ENCODE measurements around the gene HYPK. TPM values are rescaled to one million over a fixed set of nuclear protein-coding genes. Genes with fewer than 3 reads are reported as not detected.

The HYPK gene, protein sequence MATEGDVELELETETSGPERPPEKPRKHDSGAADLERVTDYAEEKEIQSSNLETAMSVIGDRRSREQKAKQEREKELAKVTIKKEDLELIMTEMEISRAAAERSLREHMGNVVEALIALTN
- total RNA-seq: 7.0 TPM

DNA sequence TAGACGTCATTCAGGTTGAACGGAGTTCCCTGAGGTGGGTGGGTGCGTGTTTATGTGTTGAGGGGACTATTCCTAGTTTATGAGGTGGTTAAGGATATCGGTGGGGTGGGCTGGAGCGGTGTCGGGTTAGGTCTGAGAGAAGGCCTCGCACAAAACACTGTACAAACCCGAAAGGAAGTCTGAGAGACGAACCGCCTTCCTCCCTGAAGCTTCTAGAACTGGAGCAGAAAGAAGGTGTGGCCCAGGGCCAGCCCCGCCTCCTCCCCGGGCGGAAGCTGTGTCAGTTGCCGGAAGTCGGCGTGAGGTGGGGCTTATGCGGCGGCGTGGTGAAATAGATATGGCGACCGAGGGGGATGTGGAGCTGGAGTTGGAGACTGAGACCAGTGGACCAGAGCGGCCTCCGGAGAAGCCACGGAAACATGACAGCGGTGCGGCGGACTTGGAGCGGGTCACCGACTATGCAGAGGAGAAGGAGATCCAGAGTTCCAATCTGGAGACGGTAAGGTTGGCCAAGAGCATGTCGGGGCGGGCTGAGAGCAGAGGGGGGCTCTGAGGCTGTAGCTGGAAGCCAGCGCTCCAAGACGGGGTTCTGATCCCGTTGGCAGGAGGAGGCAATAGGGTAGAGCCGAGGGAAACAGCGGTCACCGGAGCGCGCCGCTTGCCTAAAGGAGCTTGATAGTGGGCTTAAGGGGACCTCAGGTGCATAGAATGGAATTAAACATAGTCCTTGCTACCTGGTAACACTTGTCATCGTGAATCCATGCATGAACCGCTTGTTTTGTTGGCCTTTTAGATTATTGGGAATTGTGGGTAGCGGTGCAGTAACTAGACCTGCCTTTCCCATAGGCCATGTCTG lies at the start of gene HYPK:
TSS of gene HYPK (plus strand) at position 314 of the 856 bp plus-strand sequence. CDS start at position 338, 24 bp downstream.
- DNase-seq: peak; percentile 89

DNA sequence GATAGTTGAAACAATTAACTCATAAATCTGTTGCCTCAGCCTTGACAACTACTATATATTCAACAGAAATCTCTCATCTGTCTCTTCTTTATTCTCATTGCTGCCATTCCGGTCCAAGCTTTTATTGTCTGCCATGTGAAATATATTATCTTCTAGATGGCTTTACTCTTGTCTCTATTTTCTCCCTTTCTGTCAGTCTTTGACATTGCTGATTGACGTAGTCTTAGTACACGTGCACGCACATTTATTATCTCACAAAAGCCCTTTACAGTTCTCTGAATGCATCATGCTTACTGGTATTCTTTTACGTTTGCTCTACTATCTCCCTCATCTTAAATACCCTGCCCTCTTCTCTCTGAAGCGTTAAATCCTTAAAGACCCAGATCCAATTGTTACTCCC lies 48.5 kb upstream of the HYPK start:
- no peak for DNase-seq

DNA sequence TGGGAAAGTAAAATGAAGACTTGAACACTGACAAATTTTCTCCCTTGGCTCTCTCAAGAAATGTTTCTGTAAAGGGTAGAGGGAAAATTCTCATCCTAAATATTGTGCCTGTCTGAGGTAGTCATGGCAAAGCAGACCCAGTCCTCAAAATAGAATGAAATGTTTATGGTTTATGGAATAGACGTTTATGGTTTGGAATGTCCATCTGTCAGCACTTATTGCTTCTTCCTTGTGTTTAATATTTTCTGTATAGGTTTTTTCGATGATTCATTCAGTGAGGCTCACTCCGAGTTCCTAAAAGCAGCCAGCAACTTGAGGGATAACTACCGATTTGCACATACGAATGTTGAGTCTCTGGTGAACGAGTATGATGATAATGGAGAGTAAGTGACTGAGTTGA lies 37.6 kb upstream of the HYPK start:
- DNase-seq: no peak

DNA sequence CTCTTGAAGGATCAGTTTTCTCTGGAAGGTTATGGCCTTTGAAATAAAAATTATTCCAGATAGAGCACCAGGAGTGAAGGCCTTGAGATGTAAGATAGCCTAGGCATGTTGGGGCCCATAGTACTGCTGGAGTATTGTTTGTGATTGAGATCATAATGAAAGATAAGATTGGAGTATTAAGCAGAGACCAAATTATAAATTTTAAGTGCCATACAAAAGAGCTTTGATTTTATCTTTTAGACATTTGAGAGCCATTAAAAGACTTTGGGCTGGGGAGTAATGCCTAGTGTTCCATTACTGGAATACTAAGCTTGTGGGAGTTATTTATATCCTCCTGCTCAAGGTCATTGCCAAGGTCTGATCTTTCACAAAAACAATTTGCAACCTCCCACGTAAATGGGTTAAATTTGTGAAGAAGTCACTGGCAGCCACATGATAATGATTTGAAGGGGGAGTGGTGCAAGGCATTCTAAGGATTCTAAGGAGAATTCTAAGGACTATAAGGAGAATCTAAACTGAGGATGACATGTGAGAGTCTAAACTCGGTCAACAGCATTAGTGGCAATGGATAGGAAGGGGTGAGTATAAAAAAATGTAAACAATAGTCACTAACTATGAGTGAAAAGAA lies 36.5 kb upstream of the HYPK start:
- no peak for DNase-seq

DNA sequence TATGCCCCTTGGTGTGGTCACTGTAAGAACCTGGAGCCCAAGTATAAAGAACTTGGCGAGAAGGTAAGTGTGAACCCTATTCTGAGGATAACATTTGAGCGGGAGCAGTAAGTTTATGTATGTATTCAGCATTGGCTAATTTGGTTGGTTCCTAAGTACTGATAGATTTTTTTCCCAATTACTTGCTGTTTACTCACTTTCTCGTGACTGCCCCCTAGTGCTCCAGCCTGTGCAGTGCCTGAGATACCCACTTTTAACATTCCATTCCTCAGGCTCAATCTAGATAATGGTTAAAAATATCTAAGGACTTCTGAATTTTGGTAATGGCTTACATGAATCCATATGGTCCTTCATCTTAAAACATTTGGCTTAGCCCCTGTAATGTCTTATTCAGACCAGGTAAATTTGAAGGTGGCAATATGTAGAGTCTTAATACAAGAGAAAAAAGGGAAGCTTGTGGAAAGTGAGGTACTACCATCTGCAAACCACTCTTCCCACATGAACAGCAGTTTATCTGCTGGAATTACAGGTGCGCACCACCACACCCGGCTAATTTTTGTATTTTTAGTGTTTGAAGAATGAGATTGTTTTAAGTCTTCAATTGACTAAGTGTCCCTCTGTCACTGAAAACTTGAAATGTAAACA lies 30.7 kb upstream of the HYPK start:
- no peak for DNase-seq

DNA sequence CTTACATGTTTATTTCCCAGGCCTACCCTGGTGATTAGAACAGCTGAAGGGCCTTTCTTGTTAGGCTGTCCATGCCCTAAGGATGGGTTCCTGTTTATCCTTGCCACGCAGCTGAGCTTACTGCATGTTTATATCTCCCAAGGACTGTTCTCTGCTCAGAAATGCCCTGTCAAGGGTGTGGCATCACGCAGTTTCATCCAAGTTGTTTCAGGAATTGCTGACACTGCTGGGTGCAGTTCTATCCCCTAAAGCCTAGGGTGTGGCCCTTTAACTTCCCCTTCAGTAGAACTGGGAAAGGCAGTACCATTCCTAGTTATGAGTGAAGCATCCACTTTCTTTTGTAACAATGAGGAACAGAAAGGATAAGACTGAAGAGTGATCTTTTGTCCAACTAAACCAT lies 28.6 kb upstream of the HYPK start:
- DNase-seq: no peak

DNA sequence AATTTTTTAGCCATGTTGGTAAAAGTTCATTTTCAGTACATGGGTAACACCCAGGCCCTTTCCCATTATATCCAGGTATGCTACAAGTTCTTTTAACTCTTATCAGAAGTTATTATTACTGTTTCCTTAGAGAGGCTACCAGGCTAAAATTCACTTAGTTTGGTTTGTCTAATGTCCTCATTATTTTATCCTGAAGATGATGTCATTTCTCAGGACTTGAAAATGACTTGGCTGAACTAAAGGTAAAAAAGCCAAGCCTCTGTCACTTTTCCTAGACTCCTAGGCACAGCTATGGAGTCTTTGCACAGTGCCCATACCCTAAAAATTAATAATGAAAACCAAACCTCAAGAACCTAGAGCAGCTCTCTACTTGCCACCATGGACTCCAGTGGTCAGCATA lies 27.8 kb upstream of the HYPK start:
- no peak for DNase-seq

DNA sequence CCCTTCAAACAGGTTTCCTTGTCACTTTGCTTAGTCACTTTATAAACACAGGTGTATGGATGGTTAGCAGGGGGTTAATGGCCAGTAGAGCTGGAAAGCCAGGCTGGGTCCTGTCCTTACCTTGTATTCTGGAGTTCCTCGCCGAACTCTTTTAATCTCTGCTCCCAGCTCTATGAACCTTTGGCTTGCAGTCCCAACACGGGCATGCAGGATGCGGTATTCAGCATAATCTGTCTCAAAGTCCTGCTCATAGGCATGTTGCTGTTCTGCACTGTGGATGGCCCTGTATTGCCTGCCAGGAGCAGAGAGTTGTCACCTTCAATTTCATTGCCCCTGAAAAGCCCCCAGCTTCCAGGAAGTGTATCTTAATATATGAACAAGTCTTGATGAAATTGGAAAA lies 26.3 kb upstream of the HYPK start:
- DNase-seq: no peak

DNA sequence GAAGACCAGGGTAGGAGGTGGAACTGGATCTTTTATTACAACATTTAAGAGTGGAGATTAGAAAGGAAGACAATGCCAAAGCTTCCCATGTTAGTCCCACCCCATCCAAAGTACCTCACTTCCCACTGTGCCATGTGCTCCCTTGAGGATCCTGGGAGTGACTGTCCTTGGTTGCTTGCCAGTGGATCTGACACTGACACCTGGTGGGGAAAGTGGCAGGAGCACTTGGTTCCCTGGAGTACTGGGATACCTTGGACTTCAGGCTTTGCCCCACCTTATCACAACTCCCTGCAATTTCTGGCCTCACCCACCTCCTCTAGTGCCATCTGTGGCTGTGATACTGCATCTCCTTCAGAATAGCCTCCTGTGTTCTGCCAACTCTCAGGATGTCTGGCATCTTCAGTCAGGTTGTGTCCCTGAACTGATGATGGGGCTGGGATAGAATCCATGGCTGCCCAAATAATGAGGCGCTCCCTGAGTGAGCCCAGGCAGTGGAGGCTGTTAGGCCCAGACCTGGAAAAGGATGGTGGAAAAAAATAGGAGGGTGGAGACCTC lies 24.9 kb upstream of the HYPK start:
- no peak for DNase-seq

DNA sequence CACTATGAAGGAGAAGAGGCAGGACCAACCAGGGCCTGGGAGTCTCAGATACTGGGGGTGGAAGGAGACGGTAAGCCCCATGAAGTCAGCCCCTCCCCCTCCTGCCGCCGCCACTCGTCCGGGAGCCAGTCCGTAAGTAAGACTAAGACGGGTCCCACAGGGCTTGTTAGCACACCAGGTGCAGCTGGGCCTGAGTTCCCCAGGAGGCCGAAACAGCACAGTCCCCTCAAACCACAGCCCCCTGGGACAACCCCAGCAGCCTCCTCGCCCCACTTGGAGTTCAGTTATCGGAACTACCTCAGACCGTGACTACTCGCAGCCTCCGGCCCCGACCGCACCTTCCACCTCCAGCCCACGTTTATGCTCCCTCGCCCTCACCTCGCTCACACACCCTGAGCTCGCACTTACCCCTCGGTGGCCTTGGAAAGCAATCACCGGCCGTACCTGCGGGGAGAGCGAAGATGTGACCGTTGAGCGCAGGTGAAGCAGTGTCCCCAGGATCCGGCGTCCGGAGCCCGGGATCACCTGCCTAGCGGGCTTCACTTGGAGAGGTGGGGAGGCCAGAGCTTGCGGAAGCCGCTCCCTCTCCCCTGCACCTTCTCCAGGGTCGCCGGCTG lies 24.2 kb upstream of the HYPK start:
- DNase-seq: no peak

DNA sequence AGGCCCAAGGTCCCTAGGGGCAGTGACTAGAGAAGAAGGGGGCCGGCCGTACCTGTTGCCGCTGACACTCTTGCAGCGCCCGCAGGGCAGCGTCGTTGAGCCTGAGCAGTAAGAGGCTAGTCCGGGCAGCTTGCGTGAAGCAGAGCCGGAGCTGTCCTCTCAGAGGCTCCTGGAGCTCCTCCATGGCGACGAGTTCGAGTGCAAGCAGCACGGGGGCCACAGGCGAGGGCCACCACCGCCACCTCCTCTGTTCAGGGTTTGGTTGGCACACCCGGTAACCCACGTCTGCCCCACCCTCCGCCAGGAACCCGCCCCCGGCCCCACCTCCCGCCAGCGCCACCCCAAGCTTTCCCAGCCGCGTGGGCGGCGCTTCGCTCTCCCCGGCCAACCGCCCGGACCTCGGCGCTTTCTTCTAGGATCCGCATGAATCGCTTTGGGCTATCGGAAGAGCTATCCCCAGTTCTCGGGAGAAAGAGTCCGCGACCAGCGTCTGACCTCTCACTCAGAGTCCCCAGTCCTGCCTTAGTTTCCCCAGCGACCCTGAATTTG lies 23.6 kb upstream of the HYPK start, which contains the start of gene ELL3:
TSS of gene ELL3 (minus strand) at position 249 of the 549 bp plus-strand sequence. CDS start at position 184, 65 bp downstream.
- peak; percentile 44 for DNase-seq

DNA sequence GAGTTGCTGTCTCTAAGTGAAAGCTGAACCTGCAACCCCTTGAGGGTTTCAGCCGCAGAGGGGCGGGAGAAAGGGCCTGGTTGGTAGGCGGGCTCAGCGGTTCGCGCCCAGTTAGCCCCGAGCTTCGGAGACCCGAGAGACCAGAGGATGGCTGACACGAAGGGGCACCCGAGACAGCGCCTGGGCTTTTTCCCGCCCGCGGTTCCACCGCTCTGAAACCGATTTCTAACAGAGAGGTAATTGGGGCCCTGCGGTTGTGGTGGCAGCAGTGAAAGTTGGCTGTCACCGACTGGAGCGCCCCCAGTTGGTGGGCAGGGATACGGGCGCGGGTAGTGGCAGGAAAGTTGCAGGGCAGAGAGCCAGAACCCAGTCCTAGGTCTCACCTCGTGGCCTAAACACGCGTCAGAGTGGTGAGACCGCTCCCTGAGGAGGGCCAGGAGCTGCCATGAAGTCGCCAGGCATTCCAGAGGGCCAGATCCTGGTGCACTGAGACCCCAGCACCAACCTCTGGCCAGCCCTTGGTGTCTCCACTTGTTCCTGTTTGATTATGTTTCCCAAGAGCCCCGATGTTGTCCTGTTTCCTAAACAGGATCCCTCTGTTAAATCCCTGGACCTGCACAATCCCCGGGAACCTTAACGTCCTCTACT lies 23.0 kb upstream of the HYPK start:
- DNase-seq: peak; percentile 44

DNA sequence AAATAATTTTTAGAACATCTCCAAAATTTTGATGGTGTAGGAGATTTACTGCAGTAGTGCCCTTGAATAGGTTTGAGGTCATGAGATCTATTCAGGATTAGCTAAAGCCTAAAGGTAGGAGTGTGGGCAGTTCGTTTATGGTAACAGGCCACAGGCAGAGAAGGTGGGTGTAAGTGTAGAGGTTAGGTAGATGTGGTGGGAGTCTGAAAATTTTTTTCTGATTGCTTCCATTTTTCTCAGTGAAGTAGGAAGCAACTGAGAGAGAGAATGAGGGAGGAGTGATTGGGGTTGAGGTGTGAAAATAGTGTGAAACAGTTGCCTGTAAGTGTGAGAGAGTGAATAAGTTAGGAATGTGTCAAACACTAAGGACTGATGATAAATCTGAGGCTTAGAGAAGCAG lies 21.4 kb upstream of the HYPK start:
- no peak for DNase-seq

DNA sequence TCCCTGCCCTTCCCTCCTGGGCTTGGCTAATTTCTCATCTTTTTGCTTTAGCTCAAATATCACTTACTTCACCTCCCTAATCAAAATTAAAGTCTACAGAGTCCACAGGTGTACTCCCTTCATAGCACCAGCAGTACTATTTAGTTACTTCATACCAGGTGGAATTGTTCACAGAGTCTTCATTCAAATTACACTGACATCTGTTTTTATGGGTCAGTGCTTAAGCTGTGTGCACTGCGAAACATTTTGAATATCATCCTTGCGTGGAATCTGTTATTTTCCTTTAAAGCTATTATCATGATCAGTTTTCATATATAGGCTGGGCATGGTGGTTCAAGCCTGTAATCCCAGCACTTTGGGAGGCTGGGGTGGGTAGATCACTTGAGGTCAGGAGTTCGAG lies 11.0 kb upstream of the HYPK start:
- no peak for DNase-seq

DNA sequence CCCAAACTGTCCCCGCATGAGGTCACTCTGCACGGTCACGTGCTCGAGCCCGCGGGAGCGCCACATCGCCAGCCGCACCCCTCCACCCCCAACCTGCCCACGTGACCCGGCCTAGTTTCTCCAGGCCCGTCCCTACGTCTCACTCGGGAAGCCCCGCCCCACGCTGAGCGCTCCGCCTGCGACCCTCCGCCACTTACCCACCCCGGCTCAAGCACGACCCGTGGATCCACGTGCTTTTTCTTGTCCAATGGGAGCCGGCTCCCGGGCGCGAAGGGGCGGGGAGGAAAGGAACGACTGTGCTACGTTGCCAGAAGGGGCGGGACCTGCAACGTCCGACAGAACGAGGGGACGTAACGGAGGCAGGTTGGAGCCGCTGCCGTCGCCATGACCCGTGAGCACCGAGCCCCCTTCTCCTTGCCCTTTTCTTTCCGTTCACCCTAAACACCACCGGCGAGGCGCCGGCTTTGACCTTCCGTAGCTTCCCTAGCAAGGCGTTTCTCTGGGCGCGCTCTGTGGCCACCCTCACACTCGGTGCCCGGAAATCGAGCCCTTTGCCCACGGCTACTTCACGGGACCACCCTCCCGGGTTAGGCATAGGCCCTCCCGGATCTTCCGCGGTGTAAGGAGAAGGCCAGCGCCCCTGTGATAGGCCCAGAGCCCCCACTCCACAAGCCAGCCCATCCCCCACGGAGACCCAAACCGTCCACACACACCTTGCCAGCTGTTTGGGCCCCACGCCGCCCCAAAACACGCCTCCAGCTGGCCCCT lies 8.2 kb upstream of the HYPK start, which contains the start of gene SERF2:
TSS of gene SERF2 (plus strand) at position 328 of the 768 bp plus-strand sequence. CDS start at position 385, 57 bp downstream.
- DNase-seq: peak; percentile 100

DNA sequence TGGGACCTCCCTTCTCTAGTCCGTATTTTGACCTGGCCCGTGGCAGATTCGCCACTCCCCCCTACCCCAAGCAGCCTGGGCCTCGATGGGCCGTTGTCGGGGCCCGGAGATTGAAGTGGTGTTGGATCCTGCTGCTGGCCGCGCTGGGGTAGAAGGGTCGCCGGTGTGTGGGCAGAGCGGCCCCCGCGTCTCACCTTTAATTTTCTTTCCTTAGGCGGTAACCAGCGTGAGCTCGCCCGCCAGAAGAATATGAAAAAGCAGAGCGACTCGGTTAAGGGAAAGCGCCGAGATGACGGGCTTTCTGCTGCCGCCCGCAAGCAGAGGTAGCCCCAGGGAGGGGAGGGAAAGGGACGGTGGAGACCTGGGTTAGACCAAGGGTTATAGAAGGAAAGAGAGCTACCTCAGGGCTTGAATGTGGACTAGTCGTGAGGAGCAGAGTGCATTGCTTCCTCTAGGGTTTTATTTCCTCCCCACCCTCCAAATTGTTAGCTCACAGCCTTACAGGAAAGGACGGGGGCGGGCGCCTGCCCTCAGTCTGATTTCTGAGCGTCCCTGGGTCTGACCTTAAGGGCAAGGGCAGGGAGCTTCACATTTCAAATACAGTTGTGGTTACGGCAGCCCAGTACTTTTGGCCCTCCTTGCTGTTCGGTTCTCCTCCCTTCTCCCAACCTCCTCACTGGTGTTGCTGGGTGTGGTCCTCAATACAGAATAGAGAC lies 7.5 kb upstream of the HYPK start:
- DNase-seq: no peak

DNA sequence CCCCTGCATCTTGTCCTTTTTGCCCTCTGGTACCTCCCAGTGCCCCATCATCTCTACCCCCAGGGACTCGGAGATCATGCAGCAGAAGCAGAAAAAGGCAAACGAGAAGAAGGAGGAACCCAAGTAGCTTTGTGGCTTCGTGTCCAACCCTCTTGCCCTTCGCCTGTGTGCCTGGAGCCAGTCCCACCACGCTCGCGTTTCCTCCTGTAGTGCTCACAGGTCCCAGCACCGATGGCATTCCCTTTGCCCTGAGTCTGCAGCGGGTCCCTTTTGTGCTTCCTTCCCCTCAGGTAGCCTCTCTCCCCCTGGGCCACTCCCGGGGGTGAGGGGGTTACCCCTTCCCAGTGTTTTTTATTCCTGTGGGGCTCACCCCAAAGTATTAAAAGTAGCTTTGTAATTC lies 6.8 kb upstream of the HYPK start:
- no peak for DNase-seq

DNA sequence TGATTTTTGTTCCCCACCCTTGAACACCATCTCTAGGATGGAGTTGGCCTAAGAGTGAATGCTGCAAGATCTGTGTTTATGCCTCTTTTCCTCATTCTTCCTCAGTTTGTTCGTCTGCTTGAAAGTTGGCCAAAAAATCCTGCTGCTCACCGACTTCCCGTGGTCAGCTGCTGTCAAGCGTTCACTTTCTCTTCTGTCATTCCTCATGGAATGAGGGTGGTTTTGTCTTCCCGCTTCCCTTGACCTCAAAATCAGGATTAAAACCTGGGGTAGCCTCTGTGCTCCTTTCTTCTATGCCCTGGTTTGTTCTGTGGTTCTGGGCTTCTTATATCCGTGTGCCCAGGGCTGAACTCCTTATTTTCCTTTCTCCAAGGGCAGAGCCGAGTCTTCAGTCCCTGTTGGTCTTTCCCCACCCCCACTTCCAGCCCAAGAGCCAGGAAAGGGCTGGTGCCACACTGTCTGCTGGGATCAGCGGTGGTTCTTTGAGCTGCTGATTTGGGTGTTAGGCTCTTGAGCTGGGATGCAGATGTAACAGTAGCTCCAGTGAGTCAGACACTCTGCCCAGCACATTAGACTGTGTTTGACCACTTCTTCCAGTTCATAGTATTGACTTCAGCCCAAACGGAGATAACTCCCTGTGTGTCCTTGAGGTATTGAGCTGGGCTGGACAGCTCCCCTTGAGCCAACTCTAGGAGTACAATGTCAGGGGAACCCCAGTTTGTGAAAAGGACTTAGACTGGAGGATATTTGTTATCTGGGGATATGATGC lies 5.9 kb upstream of the HYPK start:
- no peak for DNase-seq

DNA sequence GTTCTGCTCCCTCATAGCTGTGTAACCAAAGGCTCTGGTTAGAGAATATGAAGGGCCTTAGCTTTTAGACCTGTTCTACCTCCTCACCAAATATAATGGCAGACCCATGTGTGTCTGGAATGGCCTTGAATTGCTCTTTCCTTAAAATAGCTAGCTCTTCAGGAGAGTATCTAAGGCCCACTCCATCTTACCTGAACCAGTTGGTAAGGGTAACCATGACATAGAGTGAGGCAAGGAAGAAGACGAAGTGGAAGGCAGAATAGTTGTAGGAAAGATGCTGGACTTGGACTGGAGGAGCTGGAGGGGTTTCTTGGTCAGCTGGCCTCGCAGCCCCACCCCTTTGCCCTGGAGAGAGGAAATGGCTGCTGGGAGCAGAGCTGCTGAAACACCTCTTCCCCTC lies 5.2 kb upstream of the HYPK start:
- DNase-seq: no peak

All from occipital lobe (tissue), 2 donors.